Esophagus muscularis mucosa (tissue), 4 donors: ENCODE data around the gene ARL10. TPM values are rescaled to one million over a fixed set of nuclear protein-coding genes. Genes with fewer than 3 reads are reported as not detected.

Experiments
- DNase-seq: peaks from one replicate; pipeline ENCODE4 v3.0.0-alpha.2; 2017; ENCODE audit errors: extremely low spot score
- H3K27ac ChIP-seq, 4 donors: fragments of 200-600 bp; sonication (generic); replicated peaks in 1 of 4; 1 replicate in 3 of 4; 2 replicates in 1 of 4; pipeline ENCODE4 v1.5.1; 2016 to 2019; ENCODE audit warnings: mild to moderate bottlenecking in 1 of 4
- H3K27me3 ChIP-seq, 4 donors: fragments of 200-600 bp; sonication (generic); one replicate each; pipeline versions ENCODE4 v1.5.1 to v1.6.0; 2016 to 2019
- H3K36me3 ChIP-seq, 4 donors: fragments of 200-600 bp; sonication (generic); one replicate each; pipeline ENCODE4 v1.5.1; 2016 to 2019
- H3K4me1 ChIP-seq, 4 donors: fragments of 200-600 bp; sonication (generic); one replicate each; pipeline ENCODE4 v1.5.1; 2016 to 2019
- H3K4me3 ChIP-seq, 4 donors: fragments of 200-600 bp; sonication (generic); 1 replicate in 2 of 4; 2 replicates in 2 of 4; pipeline ENCODE4 v1.5.1; 2016 to 2019; ENCODE audit warnings: mild to moderate bottlenecking in 4 of 4, moderate library complexity in 1 of 4
- H3K9me3 ChIP-seq, 4 donors: fragments of 200-600 bp; sonication (generic); 1 replicate in 3 of 4; 2 replicates in 1 of 4; pipeline ENCODE4 v1.5.1; 2016 to 2019
- CTCF ChIP-seq, 3 experiments: fragments of 200-600 bp in 2 of 3; fragments of 450-650 bp in 1 of 3; sonication (generic) in 2 of 3; IDR thresholded peaks; one replicate each; pipeline ENCODE4 v1.5.1; 2017 to 2019; ENCODE audit warnings: antibody characterized with exemption in 3 of 3, mild to moderate bottlenecking in 2 of 3, moderate library complexity in 1 of 3
- EP300 ChIP-seq: sonication (generic); formaldehyde crosslinking; IDR thresholded peaks from one replicate; pipeline ENCODE4 v1.6.1; 2017; ENCODE audit warnings: antibody characterized with exemption
- POLR2A ChIP-seq: fragments of 450-650 bp; IDR thresholded peaks from one replicate; pipeline ENCODE4 v1.6.1; 2017; ENCODE audit warnings: antibody characterized with exemption, moderate library complexity, mild to moderate bottlenecking, low read depth
- POLR2AphosphoS5 ChIP-seq, 2 donors: sonication (generic); formaldehyde crosslinking; IDR thresholded peaks; one replicate each; pipeline ENCODE4 v1.6.1; 2017; ENCODE audit warnings: antibody characterized with exemption in 2 of 2
- WGBS: methylation state at CpG from one replicate; pipeline ENCODE4 v1.1.5; 2018; 5-methylcytosine and 5-hydroxymethylcytosine counted together
- intact Hi-C: fragments of 100-400 bp; cut with DNase I; formaldehyde crosslinking; loops from one replicate; pipeline ENCODE4 v1.15.1; 2023
- total RNA-seq, 4 donors: library from RNA; depleted of rRNA; stranded (reverse); fragments of >200 nt; gene quantifications; one replicate each; pipeline versions ENCODE4 v1.1.0 to v1.2.1, GENCODE V29; 2016

Gene ARL10
- total RNA-seq, 4 donors from 2014 or later: 5.4 to 16.9 (median 7.1) TPM

DNA sequence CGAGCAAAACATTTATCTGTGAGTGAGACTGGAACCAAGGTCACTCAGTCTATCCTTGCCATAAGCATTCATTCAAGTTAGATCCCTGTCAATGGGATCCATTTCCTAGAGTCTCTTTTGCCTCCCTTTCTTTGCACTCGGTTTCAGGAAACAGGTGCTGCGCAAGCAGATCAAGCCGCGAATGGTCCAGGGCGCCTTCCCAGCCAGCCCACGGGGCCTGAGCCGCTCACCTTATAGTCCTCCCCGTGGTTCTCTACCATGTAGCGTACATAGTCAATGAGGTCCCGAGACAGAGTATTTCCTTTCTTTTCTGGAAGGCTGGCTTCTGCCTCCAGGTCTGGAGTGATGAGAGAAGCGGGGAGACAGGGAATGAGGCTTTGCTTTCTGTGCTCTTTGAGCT is 19.7 kb downstream of the ARL10 start:
- DNase-seq: no peak
- WGBS: 93% methylated on average over 12 of the region's 12 CpGs

DNA sequence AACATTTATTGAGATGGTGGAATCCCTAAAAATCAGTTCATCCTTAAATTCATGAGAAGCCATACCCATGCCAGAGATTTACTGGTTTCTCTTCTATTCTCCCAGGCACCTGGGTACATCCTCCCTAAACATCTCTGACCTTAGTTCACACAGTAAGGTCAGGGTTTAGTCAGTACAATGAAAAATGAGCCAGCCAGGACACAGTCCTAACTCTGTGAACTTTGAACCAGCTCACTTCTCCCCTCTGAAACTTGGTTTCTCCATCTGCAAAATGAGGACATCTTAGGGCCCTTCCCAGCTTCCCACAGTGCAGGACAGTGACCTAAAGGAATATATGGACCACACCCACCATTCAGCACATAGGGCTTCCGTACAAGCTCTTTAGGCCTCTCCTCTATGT is 21.2 kb downstream of the ARL10 start:
- H3K36me3 ChIP-seq: peaks cover 28 to 62% (median 51%) of the 10 kb centered on the region in 4 donors
- no peak overlapping the region for H3K27ac ChIP-seq
- WGBS: 71% methylated on average over 1 of the region's 1 CpG
- intact Hi-C loops: no loop called here
- H3K27me3 ChIP-seq: no peaks in the 10 kb centered on the region
- peaks cover 34 to 50% (median 42%) of the 10 kb centered on the region in 4 donors for H3K4me1 ChIP-seq
- no peaks in the 10 kb centered on the region for H3K9me3 ChIP-seq
- DNase-seq: no peak
- no peak for TF ChIP-seq POLR2AphosphoS5 (IDR thresholded peaks at IDR 0.05)
- TF ChIP-seq EP300: no peak
- H3K4me3 ChIP-seq: no peak overlapping the region

More for the DNA sequence above, 19.7 kb downstream of the ARL10 start:
- Histone ChIP-seq H3K4me1 (peaks cover 34 to 52% (median 47%) of the 10 kb centered on the region in 4 donors), H3K27ac (no peak overlapping the region), H3K9me3 (no peaks in the 10 kb centered on the region), H3K27me3 (no peaks in the 10 kb centered on the region), H3K4me3 (no peak overlapping the region), H3K36me3 (peaks cover 21 to 47% (median 43%) of the 10 kb centered on the region in 4 donors)
- TF ChIP-seq EP300 (no peak), POLR2AphosphoS5 (IDR thresholded peaks at IDR 0.05) (no peak), CTCF (IDR thresholded peaks at IDR 0.05) (no peak), POLR2A (no peak)
- intact Hi-C loops: no loop called here

DNA sequence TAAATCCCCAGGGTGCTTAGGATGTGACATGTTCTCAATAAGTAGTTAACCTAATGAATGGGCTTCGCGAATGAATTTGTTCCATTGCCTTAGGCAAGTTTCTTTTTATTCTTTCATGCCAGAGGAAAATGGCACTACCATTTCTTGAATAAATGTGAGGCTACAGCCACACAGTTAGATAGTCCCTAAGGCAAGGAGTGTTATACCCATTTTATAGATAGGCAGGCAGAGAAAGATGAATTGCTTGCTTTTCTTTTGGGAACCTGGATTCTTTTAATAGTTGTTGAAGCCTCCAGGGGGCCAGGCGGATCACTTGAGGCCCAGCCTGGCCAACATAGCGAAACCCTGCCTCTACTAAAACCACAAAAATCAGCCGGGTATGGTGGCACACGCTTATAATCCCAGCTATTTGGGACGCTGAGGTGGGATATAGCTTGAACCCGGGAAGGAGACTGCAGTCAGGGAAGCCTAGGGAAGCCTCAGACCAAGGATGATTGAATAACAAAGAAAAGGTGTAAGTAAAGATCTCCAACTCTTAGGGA is 22.2 kb downstream of the ARL10 start:
- Histone ChIP-seq H3K27ac (peak overlapping the region in 2 of 4 donors; percentile 95 to 96), H3K4me1 (peaks cover 26 to 40% (median 33%) of the 10 kb centered on the region in 4 donors), H3K4me3 (peak overlapping the region; percentile 70 to 90 (median 76)), H3K36me3 (peaks cover 38 to 64% (median 56%) of the 10 kb centered on the region in 4 donors), H3K9me3 (no peaks in the 10 kb centered on the region), H3K27me3 (no peaks in the 10 kb centered on the region)
- intact Hi-C loops: no loop called here
- 43% methylated on average over 8 of the region's 8 CpGs for WGBS
- TF ChIP-seq POLR2AphosphoS5 (IDR thresholded peaks at IDR 0.05) (no peak), CTCF (IDR thresholded peaks at IDR 0.05) (no peak), EP300 (no peak), POLR2A (no peak)
- no peak for DNase-seq

DNA sequence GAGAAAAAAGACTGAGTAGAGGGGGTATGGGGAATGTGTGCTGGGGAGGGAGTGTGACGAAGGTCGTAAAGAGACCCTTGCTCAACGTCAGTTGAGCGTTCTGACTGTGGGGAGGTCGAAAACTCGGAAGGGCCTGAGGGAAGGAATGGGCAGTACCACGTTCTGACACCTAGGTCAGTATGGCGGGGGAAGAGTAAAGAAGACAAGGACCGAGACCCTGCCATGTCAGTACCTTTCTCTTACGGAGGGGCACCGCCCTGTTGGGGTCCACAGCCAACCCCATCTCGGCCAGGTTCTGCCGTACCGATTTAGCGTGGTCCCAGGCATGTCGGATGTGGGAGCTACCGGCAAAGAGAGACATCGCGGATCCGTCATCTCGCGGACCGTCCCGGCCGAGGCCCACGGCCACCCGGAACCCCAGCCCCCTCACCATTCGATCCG is 22.7 kb downstream of the ARL10 start:
- TF ChIP-seq POLR2A (no peak), CTCF (IDR thresholded peaks at IDR 0.05) (no peak), EP300 (no peak), POLR2AphosphoS5 (IDR thresholded peaks at IDR 0.05) (no peak)
- peaks cover 40 to 65% (median 57%) of the 10 kb centered on the region in 4 donors for H3K36me3 ChIP-seq
- no peaks in the 10 kb centered on the region for H3K27me3 ChIP-seq
- H3K27ac ChIP-seq: peak overlapping the region; percentile 92 to 96 (median 94)
- no peak for DNase-seq
- WGBS: under 1% methylated on average over 17 of the region's 29 CpGs
- intact Hi-C loops: no loop called here
- no peaks in the 10 kb centered on the region for H3K9me3 ChIP-seq
- peak overlapping the region; percentile 70 to 90 (median 76) for H3K4me3 ChIP-seq
- H3K4me1 ChIP-seq: peaks cover 23 to 39% (median 31%) of the 10 kb centered on the region in 4 donors

- intact Hi-C loops: no loop called here
- Histone ChIP-seq H3K4me3 (peak within 1 kb of the TSS; percentile 70 to 90 (median 76)), H3K27ac (peak within 1 kb of the TSS; percentile 92 to 96 (median 94)), H3K27me3 (no peaks in the 10 kb centered on the region), H3K4me1 (peaks cover 23 to 39% (median 31%) of the 10 kb centered on the region in 4 donors), H3K36me3 (peaks cover 36 to 65% (median 57%) of the 10 kb centered on the region in 4 donors), H3K9me3 (no peaks in the 10 kb centered on the region)
- TF ChIP-seq POLR2AphosphoS5 (IDR thresholded peaks at IDR 0.05): peak; percentile 86 to 92
- no peak for TF ChIP-seq CTCF (IDR thresholded peaks at IDR 0.05)
- 0% methylated on average over 25 of the region's 47 CpGs for WGBS
- peak; percentile 100 for DNase-seq
These were observed 23.3 kb downstream of the ARL10 start, which contains the start of the genes HIGD2A and NOP16 for GRCh38 chr5:176388444-176389134. Gene HIGD2A, plus strand, starts transcription at chr5:176388751. Its CDS starts 69 bp downstream, at chr5:176388820. Gene NOP16, minus strand, starts transcription at chr5:176388598. Its CDS starts 59 bp downstream, at chr5:176388539.
